Measurements from ENCODE around the gene CLCA2.

DNA sequence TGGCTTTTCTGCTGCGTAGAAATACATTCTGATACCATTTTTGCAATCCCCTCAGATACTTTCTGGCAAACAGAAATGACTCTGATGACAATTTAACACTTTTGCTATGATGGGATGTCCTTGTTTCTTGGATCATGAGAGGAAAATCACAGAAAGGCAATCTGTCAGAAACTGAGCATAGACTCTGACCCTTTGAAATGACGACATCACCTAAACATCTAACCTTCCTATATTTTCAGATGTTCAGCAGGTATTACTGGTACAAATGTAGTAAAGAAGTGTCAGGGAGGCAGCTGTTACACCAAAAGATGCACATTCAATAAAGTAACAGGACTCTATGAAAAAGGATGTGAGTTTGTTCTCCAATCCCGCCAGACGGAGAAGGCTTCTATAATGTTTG is 58.0 kb downstream of the CLCA2 start:
- TF ChIP-seq, protein P1, sequence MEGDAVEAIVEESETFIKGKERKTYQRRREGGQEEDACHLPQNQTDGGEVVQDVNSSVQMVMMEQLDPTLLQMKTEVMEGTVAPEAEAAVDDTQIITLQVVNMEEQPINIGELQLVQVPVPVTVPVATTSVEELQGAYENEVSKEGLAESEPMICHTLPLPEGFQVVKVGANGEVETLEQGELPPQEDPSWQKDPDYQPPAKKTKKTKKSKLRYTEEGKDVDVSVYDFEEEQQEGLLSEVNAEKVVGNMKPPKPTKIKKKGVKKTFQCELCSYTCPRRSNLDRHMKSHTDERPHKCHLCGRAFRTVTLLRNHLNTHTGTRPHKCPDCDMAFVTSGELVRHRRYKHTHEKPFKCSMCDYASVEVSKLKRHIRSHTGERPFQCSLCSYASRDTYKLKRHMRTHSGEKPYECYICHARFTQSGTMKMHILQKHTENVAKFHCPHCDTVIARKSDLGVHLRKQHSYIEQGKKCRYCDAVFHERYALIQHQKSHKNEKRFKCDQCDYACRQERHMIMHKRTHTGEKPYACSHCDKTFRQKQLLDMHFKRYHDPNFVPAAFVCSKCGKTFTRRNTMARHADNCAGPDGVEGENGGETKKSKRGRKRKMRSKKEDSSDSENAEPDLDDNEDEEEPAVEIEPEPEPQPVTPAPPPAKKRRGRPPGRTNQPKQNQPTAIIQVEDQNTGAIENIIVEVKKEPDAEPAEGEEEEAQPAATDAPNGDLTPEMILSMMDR (IDR thresholded peaks at IDR 0.05; ENCODE audit: poor library complexity, severe bottlenecking), result no peak
- TF ChIP-seq EP300 (conservative IDR thresholded peaks at IDR 0.05; ENCODE audit: poor library complexity, severe bottlenecking) (no peak), EZH2 (IDR thresholded peaks at IDR 0.05; ENCODE audit: borderline replicate concordance, insufficient read depth, low read length, poor library complexity, severe bottlenecking) (no peak)

Measured in neural cell (in vitro differentiated cells).